Stimulated activated naive CD8-positive, alpha-beta T cell treated with anti-CD3 and anti-CD28 coated beads, Interleukin-15, Interleukin-2, amounts not matched to agents 100 ng/mL and 50 ng/mL, for 24 hours (primary cell): ENCODE measurements around the gene SPATA32.
A peak's percentile ranks its signal among the peaks of the same experiment; 100 is the strongest.

ENCODE experiments used
- H3K27ac Mint-ChIP-seq: one replicate; pipeline ENCODE4 v1.8.0; 2021; ENCODE audit warnings: mild to moderate bottlenecking, mixed read lengths
- H3K27me3 Mint-ChIP-seq: one replicate; pipeline ENCODE4 v1.8.0; 2021; ENCODE audit warnings: mixed read lengths
- H3K36me3 Mint-ChIP-seq: one replicate; pipeline ENCODE4 v1.8.0; 2021; ENCODE audit warnings: low read depth, mixed read lengths
- H3K4me1 Mint-ChIP-seq: one replicate; pipeline ENCODE4 v1.8.0; 2021; ENCODE audit warnings: low read depth, mixed read lengths
- H3K4me3 Mint-ChIP-seq: one replicate; pipeline ENCODE4 v1.8.0; 2021; ENCODE audit warnings: mild to moderate bottlenecking, mixed read lengths
- H3K9me3 Mint-ChIP-seq: one replicate; pipeline ENCODE4 v1.8.0; 2021; ENCODE audit warnings: mixed read lengths

SPATA32 gene

GRCh38 chr17:45236282-45236606 lies 25.6 kb downstream of the SPATA32 start:
- Mint-ChIP-seq H3K4me1 (peaks cover 71% of the 10 kb centered on the region), H3K4me3 (no peak overlapping the region), H3K27ac (peak overlapping the region; percentile 98), H3K27me3 (no peaks in the 10 kb centered on the region), H3K36me3 (peaks cover 70% of the 10 kb centered on the region), H3K9me3 (no peaks in the 10 kb centered on the region)

- Mint-ChIP-seq H3K27ac (peak overlapping the region; percentile 98), H3K9me3 (no peaks in the 10 kb centered on the region), H3K4me3 (peak overlapping the region; percentile 57), H3K4me1 (peaks cover 76% of the 10 kb centered on the region), H3K27me3 (no peaks in the 10 kb centered on the region), H3K36me3 (peaks cover 73% of the 10 kb centered on the region)
Measured at GRCh38 chr17:45235416-45236281, 26.2 kb downstream of the SPATA32 start.

GRCh38 chr17:45234641-45235415 lies 27.1 kb downstream of the SPATA32 start:
- Mint-ChIP-seq H3K4me1 (peaks cover 82% of the 10 kb centered on the region), H3K4me3 (peak overlapping the region; percentile 57), H3K27me3 (no peaks in the 10 kb centered on the region), H3K36me3 (peaks cover 69% of the 10 kb centered on the region), H3K9me3 (no peaks in the 10 kb centered on the region), H3K27ac (peak overlapping the region; percentile 98)

- Mint-ChIP-seq H3K4me1 (peaks cover 85% of the 10 kb centered on the region), H3K27ac (peak overlapping the region; percentile 98), H3K36me3 (peaks cover 55% of the 10 kb centered on the region), H3K9me3 (no peaks in the 10 kb centered on the region), H3K27me3 (no peaks in the 10 kb centered on the region), H3K4me3 (peak overlapping the region; percentile 73)
Measured at GRCh38 chr17:45233423-45233924, 28.4 kb downstream of the SPATA32 start.

GRCh38 chr17:45232514-45233422 lies 29.1 kb downstream of the SPATA32 start:
- H3K27me3 Mint-ChIP-seq: no peaks in the 10 kb centered on the region
- peaks cover 87% of the 10 kb centered on the region for H3K4me1 Mint-ChIP-seq
- peaks cover 48% of the 10 kb centered on the region for H3K36me3 Mint-ChIP-seq
- no peaks in the 10 kb centered on the region for H3K9me3 Mint-ChIP-seq
- H3K27ac Mint-ChIP-seq: peak overlapping the region; percentile 98
- peak overlapping the region; percentile 99 for H3K4me3 Mint-ChIP-seq

- peak overlapping the region; percentile 99 for H3K4me3 Mint-ChIP-seq
- peaks cover 95% of the 10 kb centered on the region for H3K4me1 Mint-ChIP-seq
- H3K9me3 Mint-ChIP-seq: no peaks in the 10 kb centered on the region
- H3K27ac Mint-ChIP-seq: peak overlapping the region; percentile 98
- H3K36me3 Mint-ChIP-seq: peaks cover 40% of the 10 kb centered on the region
- H3K27me3 Mint-ChIP-seq: no peaks in the 10 kb centered on the region
Measured at GRCh38 chr17:45231481-45232116, 30.3 kb downstream of the SPATA32 start.

GRCh38 chr17:45230787-45231480 lies 31.0 kb downstream of the SPATA32 start:
- H3K27ac Mint-ChIP-seq: peak overlapping the region; percentile 98
- peaks cover 44% of the 10 kb centered on the region for H3K36me3 Mint-ChIP-seq
- peak overlapping the region; percentile 99 for H3K4me3 Mint-ChIP-seq
- peaks cover 99% of the 10 kb centered on the region for H3K4me1 Mint-ChIP-seq
- no peaks in the 10 kb centered on the region for H3K27me3 Mint-ChIP-seq
- H3K9me3 Mint-ChIP-seq: no peaks in the 10 kb centered on the region

- peak overlapping the region; percentile 99 for H3K4me3 Mint-ChIP-seq
- peaks cover 46% of the 10 kb centered on the region for H3K36me3 Mint-ChIP-seq
- H3K27me3 Mint-ChIP-seq: no peaks in the 10 kb centered on the region
- peak overlapping the region; percentile 98 for H3K27ac Mint-ChIP-seq
- no peaks in the 10 kb centered on the region for H3K9me3 Mint-ChIP-seq
- H3K4me1 Mint-ChIP-seq: peaks cover 99% of the 10 kb centered on the region
Measured at GRCh38 chr17:45230410-45230786, 31.5 kb downstream of the SPATA32 start.

- Mint-ChIP-seq H3K4me1 (peaks cover 99% of the 10 kb centered on the region), H3K36me3 (peaks cover 45% of the 10 kb centered on the region), H3K9me3 (no peaks in the 10 kb centered on the region), H3K27me3 (no peaks in the 10 kb centered on the region), H3K27ac (peak overlapping the region; percentile 98), H3K4me3 (peak overlapping the region; percentile 99)
Measured at GRCh38 chr17:45229681-45230409, 32.0 kb downstream of the SPATA32 start.

GRCh38 chr17:45228763-45229539 lies 32.9 kb downstream of the SPATA32 start:
- peaks cover 40% of the 10 kb centered on the region for H3K36me3 Mint-ChIP-seq
- H3K4me3 Mint-ChIP-seq: peak overlapping the region; percentile 99
- H3K27me3 Mint-ChIP-seq: no peaks in the 10 kb centered on the region
- H3K4me1 Mint-ChIP-seq: peaks cover 99% of the 10 kb centered on the region
- H3K9me3 Mint-ChIP-seq: no peaks in the 10 kb centered on the region
- peak overlapping the region; percentile 98 for H3K27ac Mint-ChIP-seq

- H3K27me3 Mint-ChIP-seq: no peaks in the 10 kb centered on the region
- H3K36me3 Mint-ChIP-seq: peaks cover 39% of the 10 kb centered on the region
- H3K9me3 Mint-ChIP-seq: no peaks in the 10 kb centered on the region
- H3K4me1 Mint-ChIP-seq: peaks cover 98% of the 10 kb centered on the region
- peak overlapping the region; percentile 99 for H3K4me3 Mint-ChIP-seq
- H3K27ac Mint-ChIP-seq: peak overlapping the region; percentile 98
Measured at GRCh38 chr17:45227926-45228762, 33.8 kb downstream of the SPATA32 start.
